HG03571 (cell line): ENCODE data around the gene SMIM11.

ENCODE experiments used
- ATAC-seq: cut with Tn5 transposase; IDR thresholded peaks from one replicate; pipeline ENCODE4 v1.9.1; 2021; ENCODE audit not compliant: unreplicated experiment

SMIM11 gene, protein sequence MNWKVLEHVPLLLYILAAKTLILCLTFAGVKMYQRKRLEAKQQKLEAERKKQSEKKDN

DNA sequence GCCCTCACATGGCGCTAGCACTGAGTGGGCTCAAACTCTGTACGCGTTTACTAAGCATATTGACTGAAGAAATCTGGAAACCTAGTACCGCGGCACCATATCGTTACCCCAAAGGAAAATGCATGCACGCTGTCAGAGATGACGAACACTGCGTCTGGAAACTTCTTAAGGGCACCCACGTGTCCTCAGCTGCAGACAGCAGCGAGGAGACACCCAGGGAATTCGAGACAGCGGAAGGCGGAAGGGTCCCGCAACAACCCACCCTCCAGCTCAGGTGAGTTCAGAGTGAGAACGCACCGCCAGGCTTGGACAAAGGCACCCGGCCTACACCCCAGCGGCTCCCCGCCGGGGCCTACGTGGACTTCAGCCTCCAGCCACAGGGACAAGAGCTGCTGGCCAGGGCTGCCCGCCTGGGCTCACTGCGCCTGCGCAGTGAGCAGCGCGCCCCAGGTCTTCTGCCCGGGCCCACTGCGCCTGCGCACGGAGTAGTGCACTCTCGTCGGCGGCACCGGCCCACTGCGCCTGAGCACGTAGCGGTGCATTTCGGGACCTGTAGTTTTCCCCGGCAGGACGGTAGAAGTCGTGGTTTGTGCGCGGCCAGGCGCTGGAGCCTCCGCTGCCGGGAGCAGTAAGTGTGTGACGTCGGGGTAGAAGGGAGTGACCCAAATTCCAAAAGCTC, at the start of gene SMIM11:
Gene SMIM11, plus strand, starts transcription at position 568 of the 679 bp plus-strand sequence. CDS start 3,998 bp downstream, outside the sequence.
- peak; percentile 94 for ATAC-seq

DNA sequence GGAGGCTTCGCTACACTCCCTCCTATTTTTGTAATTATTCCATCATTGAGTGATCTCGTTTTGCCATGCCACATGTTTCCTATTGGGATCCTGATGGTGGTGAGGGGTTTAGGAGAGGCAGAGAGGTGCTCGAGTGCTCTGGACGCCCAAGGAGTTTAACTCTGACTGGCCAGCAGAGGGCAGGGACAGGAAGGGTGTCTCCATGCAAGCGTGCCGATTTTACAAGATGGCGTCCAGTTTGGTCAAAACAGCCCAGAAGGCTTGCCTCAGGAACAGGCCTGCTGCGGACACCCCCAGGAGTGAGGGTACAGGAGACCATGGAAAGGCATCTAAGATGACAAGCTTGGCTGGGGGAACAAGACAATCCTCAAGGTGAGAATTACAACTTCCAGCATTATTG, 45.3 kb upstream of the SMIM11 start:
- no peak for ATAC-seq

DNA sequence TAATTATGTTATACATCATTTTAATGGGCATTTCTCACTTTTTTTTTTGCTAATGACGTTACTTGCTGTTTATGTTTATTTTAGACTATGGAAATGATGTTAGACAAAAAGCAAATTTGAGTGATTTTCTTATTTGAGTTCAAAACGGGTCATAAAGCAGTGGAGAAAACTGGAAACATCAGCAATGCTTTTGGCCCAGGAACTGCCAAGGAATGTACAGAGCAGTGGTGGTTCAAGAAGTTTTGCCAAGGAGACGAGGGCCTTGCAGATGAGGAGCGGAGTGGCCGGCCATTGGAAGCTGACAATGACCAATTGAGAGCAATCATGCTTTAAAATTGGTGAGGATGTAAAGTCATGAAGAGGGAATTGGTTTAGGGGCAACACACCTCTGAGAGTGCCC, 43.6 kb upstream of the SMIM11 start:
- ATAC-seq: no peak

DNA sequence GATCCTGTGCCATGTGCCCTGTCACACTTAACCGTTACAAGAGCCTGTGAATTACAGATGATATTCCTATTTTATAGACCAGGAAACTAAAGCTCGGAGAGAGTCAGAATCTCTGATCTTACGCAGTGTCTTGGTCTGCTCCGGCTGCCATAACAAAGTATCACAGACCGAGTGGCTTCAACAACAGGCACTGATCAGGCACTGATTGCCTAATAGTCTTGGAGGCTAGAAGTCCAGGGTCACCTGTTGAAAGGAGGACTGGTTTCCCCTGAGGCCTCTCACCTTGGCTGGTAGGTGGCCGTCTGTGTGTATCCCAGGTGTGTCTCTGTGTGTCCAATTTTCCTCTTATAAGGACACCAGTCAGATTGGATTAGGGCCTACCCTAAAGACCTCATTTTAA, 43.0 kb upstream of the SMIM11 start:
- no peak for ATAC-seq

DNA sequence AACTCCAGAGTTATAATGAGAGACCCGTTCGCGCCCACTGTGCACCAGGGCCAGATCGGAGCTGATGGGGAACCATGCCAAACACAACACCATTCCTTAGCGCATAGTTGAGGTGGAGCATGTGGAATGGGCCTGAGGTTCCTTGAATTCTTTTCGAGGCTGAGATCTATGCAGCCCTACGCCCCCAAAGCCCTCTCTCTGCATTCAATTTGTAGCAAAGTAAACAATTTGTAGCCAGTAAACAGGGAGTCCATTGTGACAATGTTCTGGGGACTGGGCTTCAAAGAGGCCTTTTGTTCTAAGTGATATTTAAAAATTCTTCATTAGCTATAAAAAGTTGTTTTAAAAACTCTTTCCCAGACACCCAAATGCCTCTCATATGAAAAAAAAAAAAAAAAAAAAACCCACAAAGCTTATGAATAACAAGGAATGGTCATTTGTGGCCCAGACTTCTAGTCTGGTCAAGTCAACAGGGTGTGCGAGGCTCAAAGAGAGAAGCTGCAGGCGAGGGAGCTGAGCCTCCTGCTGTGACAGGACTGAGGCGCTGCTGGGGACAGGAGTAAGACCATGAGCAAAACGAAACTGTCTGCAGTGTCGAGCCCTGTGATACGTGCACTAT, 42.1 kb upstream of the SMIM11 start:
- no peak for ATAC-seq

DNA sequence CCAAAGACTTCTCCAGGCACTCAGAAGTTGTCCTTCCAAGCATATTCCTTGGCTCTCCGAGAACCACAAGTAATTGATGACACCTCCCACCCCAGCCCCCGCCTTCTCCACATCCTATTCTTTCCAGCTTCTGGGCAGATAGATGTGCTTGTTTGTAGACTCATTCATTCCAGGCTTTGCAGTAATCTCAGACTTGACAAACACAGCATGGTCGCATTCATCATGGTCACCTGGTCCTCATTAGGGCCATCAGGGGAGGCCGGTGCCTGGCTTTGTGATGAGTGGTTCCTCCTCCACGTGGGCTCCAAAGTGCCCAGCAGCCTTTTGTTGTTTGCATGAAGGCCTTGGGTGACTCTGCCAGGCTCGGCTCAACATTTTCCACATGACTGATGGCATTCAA, 40.0 kb upstream of the SMIM11 start:
- no peak for ATAC-seq

DNA sequence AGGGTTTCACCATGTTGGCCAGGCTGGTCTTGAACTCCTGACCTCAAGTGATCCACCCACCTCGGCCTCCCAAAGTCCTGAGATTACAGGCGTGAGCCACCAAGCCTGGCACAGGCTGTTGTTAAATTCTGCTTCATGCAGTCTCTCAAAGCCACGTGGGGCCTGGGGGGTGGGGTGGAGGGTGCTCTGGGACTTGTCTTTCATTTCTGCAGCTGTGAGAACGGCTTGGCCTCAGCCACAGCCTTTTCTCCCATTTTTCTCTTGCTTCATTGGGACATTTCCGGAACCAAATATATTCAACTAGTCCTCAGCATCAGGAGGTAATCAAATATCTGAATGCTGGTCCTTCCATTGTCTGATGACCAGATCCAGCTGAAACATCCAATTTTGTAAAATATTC, 39.1 kb upstream of the SMIM11 start:
- ATAC-seq: no peak

DNA sequence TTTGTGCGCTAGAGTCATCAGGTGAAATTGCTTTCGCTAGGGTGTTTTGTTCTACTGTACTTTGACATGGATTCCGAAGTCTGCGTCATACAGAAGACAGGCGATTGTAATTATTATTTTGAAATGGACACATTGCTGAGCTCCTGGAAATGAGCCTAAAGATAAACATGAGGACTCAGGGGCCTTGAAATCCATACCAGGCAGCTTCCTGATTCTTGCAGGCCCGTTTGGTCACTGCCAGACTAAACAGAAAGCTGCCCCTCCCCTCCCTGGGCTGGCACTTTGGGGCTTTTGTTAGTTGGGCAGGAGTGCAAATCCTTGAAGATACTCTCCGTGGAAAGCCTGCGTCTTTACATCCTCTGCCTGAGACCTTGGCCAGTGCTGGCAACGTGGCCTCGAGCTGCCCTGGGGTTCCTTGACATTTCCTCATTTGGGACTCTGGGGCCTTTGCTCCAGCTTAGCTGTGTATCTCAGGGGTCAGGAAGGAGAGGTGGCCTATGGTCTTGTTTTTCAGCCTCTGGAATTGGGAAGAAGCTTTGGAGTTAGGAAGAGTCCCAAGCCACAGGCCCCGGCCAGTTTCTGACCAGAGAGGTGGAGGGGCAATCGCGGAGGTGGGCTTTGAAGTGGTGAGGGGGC, 38.4 kb upstream of the SMIM11 start:
- no peak for ATAC-seq

DNA sequence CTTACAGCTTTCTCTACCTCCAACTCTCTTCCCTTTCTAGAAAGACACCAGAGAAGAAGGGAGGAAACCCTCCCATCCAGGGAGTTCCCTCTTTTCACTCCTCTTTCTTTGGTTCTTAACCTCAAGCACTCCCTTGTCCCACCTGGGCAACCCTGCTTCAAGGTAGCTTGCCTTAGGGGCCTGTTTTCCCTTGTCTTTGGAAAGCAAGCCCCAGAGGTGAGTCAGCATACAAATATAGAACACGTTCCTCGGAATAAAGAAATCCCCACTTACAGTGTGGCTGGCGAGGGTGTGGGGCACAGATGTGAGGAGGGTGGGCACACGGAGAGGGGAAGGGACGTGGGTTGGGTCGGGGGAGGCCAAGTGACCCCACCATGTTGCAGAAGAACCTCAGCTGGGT, 37.6 kb upstream of the SMIM11 start:
- ATAC-seq: no peak

DNA sequence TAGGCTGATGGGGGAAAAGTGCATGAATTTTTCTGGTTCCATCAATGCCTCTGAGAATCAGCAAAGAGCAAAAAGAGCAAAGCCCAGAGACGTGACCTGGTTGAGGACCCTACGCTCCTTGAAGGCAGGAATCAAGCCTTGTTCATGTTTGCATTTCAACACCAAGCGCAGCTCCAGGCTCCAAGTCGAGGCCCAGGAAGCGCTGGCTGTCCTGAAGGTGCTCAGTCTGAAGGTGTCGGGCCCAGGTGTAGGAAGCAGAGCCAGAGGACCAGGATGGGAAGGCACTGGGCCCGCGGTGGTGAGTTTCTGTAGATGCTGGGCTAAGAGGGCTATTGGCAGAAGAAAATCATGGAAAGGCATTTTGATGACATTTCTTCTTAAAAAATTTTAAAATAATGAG, 37.1 kb upstream of the SMIM11 start:
- no peak for ATAC-seq

DNA sequence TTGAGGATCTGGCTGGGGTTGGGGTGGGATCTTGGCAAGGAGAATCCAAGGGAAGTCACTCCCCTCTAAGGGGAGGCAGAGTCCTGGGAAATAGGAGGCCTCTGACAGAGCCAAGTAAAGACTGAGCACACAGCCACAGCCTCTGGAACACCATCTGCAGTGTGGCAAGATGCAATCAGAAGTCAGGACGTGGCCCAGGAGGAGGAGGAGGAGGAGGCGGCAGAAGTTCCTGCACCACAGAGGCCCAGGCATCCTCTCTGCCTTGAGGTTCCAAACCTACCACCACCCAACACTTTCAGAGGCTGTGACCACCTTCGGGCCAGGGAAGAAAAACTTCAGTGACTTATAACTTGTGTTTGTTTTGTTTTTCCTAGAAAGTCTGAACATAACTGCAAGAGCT, 35.2 kb upstream of the SMIM11 start:
- no peak for ATAC-seq

DNA sequence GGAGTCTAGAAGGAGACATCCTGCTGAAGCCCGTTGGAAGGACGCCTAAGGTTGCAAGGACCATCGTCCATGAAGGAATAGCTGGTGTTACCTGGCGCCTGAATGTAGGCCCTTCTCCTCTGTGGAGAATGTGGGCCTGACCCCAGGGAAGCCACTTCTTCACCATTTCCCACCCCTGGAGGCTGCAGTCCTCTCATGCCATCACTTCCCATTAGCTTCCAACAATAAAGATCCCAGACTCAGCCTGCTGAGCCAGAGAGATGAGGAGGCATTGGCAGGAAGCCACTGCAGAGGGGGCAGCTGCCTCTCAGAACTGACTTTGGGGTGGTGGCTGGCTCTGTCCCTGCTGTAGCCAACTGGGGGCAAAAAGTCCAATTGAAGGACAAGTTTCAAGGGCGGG, 32.8 kb upstream of the SMIM11 start:
- ATAC-seq: no peak

DNA sequence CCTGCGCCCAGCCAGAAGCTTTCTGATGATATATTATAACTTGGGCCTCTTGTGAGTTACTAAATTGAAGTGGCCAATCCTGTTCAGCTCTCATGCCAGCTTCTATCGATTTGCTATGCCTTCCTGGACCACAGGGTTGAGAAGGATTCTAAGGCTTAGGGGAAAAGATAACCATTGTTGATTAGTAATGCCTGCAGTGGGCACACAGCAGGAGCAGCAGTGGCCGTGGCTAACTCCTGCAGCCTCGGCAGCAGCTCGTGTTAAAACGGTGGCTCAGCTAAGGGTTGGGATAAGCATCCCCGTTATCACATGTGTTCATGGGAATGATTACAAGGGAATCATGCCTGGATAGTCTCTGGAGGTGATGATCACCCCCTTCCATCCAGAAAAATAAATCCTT, 32.0 kb upstream of the SMIM11 start:
- no peak for ATAC-seq

DNA sequence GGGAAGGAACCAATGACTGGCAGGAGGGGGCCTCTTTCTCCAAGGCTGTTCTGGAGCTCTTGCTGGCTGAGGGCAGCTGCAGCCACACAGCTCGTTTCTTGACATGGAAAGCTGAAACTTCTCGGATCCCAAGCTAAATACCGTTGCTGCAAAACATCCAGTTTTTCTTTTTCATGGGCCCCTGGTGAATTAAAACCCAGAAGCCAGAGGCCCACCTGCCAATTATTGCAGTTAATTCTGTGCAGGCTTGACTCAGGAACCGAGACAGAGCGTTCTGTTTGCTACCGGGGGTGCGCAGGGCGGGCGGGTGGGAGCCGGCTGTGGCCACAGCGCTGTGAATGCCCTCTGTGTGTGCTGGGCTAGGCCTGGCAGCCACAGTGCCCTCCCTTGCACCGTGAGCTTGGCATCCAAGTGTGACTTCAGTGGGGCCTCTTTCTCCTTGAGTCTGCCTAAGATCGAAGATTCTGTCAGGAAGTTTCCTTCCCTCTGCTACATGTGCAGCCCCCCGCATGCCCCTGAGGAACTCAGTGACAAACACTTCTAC, 31.4 kb upstream of the SMIM11 start:
- no peak for ATAC-seq

DNA sequence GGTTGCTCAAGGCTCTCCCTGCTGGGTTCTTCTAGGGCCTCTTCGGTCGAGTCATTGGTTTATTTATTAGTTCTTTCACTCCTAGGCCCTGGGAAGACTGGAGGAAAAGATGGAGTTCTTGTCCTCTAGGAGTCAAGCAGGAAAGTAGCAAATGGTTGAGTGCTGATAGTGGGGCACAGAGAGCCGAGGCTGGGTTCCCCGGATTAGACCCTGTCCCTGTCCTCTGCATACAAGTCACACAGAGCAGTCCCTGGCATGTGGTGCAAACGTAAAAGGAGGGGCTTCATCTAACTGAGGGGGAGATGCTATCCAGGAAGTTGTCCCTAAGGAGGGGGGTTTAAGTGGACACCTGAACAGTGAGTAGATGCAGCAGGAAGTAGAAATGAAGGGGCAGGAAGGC, 30.7 kb upstream of the SMIM11 start:
- ATAC-seq: no peak

DNA sequence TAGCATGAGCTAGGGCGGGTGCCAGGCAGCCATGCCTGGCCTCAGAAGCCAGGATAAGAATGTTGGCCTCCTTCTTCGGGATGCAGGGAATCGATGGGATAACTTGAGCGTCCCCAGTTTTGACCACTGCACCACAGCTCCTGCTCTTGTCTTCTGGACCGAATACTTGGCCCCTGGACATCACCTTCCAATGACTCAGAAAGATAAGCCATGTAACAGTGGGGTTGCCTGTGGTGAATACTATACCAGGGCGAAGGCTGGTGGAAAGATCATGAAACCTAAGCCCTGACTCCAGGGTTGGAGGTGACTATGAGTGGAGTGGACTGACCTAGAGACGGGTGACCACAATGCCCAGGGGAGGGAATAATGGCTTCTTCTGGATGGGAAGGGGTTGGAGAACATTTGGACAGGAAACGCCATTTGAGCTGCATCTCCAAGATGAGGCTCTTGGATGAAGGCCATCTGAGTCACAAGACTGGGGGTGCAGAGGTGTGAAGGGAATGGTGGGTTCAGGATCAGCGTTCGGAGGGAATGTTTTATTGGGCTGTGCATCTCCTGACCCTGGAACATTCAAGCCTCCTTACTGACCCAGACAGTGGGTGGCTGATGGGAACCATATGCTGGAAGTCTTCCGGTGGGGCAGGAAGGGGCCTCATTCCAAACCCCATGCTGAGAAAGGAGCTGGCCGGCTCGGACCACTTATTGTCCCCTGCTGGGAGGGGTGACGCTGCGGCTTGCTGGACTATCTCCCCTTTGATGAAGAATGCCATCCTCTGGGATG, 30.0 kb upstream of the SMIM11 start:
- no peak for ATAC-seq

DNA sequence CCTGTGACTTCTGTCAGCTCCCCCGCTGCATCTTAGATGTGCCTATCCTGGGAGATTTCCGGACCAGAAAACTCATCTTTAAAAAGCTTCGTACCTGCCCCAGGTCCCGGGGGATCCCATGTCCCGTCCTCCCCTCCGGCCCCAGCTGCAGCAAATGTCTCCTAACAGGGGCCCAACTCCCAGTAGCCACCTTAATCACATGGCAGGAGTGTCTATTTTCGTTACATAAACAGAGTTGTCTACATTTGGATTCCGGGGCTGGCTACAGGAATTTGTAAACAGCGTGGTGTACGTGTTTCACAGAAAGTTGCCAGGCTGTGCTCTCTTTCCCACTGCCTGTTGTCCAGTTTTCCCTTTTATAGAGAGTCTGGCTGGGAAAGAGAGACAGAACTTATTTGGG, 29.4 kb upstream of the SMIM11 start:
- ATAC-seq: no peak

DNA sequence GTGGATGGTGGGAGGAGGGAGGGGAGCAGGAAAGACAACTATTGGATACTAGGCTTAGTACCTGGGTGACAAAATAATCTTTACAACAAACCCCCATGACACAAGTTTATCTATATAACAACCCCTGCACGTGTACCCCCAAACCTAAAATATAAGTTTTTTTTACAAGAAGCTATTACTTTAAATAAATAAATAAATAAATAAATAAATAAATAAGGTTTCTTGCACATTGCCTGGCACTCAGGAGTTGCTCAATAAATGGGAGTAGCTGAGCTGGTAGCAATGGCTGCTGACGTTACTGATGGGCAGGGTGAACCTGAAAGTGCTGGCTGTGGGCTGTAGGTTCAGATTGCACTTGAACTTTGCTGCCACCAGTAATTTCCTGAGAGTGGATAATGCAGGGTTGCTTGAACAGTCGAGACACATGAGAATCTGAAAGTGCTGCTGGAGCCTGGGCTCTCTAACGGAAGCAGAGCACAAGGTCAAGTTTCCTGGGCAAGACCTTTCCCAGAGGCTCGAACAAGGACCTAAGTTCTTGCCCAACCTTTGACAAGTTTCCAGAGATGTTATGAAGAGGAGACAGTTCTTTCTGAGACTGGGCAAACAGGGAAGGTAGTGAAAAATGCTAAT, 26.3 kb upstream of the SMIM11 start:
- no peak for ATAC-seq

DNA sequence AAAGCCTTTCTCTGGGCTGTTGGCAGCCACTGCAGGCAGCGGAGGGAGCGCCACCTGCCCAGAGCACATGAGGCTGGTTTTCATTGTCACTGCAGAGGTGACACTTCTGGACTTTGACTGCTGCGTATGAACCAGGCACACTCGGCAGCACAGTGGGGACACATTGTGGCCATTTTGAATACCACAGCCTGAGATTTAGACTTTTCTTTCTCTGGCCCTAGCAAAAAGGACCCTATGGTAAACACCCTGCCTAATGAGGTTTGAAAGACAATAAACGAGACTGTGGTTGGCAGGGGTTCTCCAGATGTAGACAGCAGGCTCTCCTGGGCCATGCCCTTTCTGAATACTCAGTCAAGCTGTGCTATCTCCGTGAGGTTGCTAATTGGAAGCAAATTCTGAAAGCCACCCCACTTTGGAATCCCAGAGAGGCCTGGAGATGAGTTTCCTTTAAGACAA, 23.5 kb upstream of the SMIM11 start:
- no peak for ATAC-seq

DNA sequence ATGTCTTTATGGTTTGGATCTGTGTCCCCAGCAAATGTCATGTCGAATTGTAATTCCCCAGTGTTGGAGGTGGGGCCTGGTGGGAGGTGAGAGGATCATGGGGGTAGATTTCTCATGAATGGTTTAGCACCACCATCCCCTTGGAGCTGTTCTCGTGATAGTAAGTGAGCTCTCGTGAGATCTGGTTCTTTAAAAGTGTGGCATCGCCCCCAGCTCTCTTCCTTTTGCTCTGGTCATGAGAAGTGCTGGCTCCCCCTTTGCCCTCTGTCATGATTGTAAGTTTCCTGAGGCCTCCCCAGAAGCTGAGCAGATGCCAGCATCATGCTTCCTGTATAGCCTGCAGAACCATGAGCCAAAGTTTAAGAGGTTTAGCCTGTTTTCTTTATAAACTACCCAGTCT, 22.8 kb upstream of the SMIM11 start:
- ATAC-seq: no peak

DNA sequence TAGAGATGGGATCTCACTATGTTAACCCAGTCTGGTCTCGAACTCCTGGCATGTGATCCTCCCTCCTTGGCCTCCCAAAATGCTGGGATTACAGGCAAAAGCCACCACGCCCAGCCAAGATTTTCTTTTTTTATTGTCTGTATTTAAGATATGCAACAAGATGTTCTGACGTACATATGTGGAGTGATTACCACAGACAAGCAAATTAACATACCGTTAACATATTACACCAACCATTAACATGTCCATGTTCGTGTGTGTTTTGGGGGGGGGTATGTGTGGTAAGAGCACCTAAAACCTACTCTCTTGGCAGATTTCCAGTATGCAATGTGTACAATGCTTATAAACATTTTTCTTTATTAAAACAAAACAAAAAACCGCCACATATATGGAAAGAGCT, 22.1 kb upstream of the SMIM11 start:
- no peak for ATAC-seq
